ENCODE data around the gene CLSTN3. TPM values are rescaled to one million over a fixed set of nuclear protein-coding genes. Genes with fewer than 3 reads are reported as not detected.

Gene CLSTN3
- total and polyA plus RNA-seq, 2 donors (not counting 3 experiments of a cell fraction or from before 2014, with no cell fraction given) = 27.8 to 45.9 TPM

DNA sequence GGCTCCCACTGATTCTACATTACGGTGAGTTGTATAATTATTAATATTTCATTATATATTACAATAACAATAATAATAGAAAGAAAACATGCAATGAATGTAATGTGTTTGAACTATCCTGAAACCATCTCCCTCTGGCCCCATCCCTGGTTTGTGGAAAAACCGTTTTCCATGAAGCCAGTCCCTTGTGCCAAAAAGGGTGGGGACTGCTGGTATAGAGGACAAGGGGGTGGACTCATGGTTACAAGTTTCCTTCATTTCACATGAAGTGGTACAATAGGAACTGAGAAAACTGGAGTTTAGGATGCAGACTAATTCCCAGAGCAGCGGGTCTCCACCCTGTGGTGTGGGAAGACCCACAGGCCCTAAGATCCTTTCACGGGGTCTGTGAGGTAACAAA is 18.1 kb upstream of the CLSTN3 start:
- FAIRE-seq (no peak), DNase-seq (ENCODE audit: low read depth, low spot score) (no peak)
- Histone ChIP-seq H3K36me3 (ENCODE audit: control insufficient read depth in 2 of 2, extremely low read depth in 1 of 2, insufficient read depth in 2 of 2, low read length in 2 of 2) (no peaks in the 10 kb centered on the region), H3K4me3 (replicated peaks in 1 of 3; ENCODE audit: insufficient read depth in 1 of 3, low read depth in 1 of 3, low read length in 3 of 3) (no peak overlapping the region), H3K9me3 (replicated peaks; ENCODE audit: control insufficient read depth, insufficient read depth, low read length) (no peaks in the 10 kb centered on the region), H3K27ac (ENCODE audit: insufficient read depth, low read depth, low read length) (no peak overlapping the region), H3K27me3 (ENCODE audit: control insufficient read depth in 2 of 2, insufficient read depth in 2 of 2, low read length in 2 of 2) (no peaks in the 10 kb centered on the region), H3K9me1 (replicated peaks; ENCODE audit: control insufficient read depth, extremely low read depth, insufficient read depth, low read length) (no peaks in the 10 kb centered on the region), H3K4me2 (ENCODE audit: insufficient read depth, low read length) (no peak overlapping the region), H2AFZ (ENCODE audit: low read depth, low read length) (no peak overlapping the region), H3K4me1 (ENCODE audit: control insufficient read depth, extremely low read depth, insufficient read depth, low read length) (peaks cover 8% of the 10 kb centered on the region), H3K79me2 (ENCODE audit: control insufficient read depth, insufficient read depth, low read length) (no peaks in the 10 kb centered on the region), H3K9ac (replicated peaks; ENCODE audit: extremely low read depth, insufficient read depth, low read length) (no peak overlapping the region), H4K20me1 (replicated peaks; ENCODE audit: control insufficient read depth, extremely low read depth, insufficient read depth, low read length) (no peaks in the 10 kb centered on the region)
- TF ChIP-seq MYC (IDR thresholded peaks at IDR 0.05; ENCODE audit: low read depth, low read length) (no peak), JUN (IDR thresholded peaks at IDR 0.05; ENCODE audit: borderline replicate concordance, insufficient read depth, insufficient read length, low read depth) (no peak), GATA2 (IDR thresholded peaks at IDR 0.05; ENCODE audit: insufficient read depth, insufficient read length, low read depth, low read length) (no peak), POLR2AphosphoS5 (IDR thresholded peaks at IDR 0.05; ENCODE audit: insufficient read depth, low read depth, low read length) (no peak), EZH2 (IDR thresholded peaks at IDR 0.05; ENCODE audit: borderline replicate concordance, low read depth, low read length, severe bottlenecking) (no peak), FOS (IDR thresholded peaks at IDR 0.05; ENCODE audit: borderline replicate concordance, insufficient read depth, low read length) (no peak), POLR2A (IDR thresholded peaks at IDR 0.05; ENCODE audit: low read depth, low read length) (no peak)
- TF ChIP-seq, protein P1, sequence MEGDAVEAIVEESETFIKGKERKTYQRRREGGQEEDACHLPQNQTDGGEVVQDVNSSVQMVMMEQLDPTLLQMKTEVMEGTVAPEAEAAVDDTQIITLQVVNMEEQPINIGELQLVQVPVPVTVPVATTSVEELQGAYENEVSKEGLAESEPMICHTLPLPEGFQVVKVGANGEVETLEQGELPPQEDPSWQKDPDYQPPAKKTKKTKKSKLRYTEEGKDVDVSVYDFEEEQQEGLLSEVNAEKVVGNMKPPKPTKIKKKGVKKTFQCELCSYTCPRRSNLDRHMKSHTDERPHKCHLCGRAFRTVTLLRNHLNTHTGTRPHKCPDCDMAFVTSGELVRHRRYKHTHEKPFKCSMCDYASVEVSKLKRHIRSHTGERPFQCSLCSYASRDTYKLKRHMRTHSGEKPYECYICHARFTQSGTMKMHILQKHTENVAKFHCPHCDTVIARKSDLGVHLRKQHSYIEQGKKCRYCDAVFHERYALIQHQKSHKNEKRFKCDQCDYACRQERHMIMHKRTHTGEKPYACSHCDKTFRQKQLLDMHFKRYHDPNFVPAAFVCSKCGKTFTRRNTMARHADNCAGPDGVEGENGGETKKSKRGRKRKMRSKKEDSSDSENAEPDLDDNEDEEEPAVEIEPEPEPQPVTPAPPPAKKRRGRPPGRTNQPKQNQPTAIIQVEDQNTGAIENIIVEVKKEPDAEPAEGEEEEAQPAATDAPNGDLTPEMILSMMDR (IDR thresholded peaks at IDR 0.05; ENCODE audit: extremely low read depth in 1 of 2, insufficient read depth in 1 of 2, low read depth in 1 of 2, low read length in 2 of 2) = no peak
- TF ChIP-seq, protein P2, sequence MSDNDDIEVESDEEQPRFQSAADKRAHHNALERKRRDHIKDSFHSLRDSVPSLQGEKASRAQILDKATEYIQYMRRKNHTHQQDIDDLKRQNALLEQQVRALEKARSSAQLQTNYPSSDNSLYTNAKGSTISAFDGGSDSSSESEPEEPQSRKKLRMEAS (IDR thresholded peaks at IDR 0.05; ENCODE audit: insufficient read depth, insufficient read length) = no peak
- dilution Hi-C loops (cut with MboI; ENCODE audit: extremely low pct_ligation_motif_present, low sequenced_read_pairs) (no loop called here), intact Hi-C loops (cut with micrococcal nuclease) (no loop called here)
- ChIA-PET POLR2A (no interaction called here), CTCF (interaction anchor here (0.8 to 6.5 kb wide), 9 partner anchors 8 to 243 kb away, joined by 3 to 73 read pairs (median 3); partner anchors contain the start of genes C12orf57 and RNU7-1)
- BruUV-seq (replicated peaks) = no TSS peak

Measured in endothelial cell of umbilical vein (primary cell).